GM21381 (cell line): ENCODE results near the gene AGR2.
A peak's percentile ranks its signal among the peaks of the same experiment; 100 is the strongest.

ENCODE experiments used
- ATAC-seq: cut with Tn5 transposase; IDR thresholded peaks from one replicate; pipeline ENCODE4 v1.9.1; 2021; ENCODE audit warnings: mild to moderate bottlenecking, moderate library complexity; ENCODE audit not compliant: unreplicated experiment

Gene AGR2

DNA sequence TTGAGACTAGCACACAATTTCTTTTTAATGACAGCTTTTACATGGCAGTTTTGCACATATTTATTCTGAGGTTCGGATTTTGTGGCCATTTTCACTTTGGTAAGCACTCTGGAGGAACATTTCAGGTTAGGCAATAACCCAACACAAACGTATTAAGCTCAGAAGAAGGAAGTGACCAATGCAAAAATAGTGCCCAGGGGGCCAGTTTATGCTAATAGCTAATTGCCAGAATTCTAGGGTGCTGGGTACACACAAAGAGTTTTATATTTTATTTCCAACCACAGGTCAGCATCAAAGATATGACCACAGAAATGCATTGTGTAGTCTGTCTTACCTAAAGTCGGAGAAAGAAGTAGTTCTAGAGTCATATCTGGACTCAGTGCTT lies 8.4 kb upstream of the AGR2 start:
- ATAC-seq: no peak

DNA sequence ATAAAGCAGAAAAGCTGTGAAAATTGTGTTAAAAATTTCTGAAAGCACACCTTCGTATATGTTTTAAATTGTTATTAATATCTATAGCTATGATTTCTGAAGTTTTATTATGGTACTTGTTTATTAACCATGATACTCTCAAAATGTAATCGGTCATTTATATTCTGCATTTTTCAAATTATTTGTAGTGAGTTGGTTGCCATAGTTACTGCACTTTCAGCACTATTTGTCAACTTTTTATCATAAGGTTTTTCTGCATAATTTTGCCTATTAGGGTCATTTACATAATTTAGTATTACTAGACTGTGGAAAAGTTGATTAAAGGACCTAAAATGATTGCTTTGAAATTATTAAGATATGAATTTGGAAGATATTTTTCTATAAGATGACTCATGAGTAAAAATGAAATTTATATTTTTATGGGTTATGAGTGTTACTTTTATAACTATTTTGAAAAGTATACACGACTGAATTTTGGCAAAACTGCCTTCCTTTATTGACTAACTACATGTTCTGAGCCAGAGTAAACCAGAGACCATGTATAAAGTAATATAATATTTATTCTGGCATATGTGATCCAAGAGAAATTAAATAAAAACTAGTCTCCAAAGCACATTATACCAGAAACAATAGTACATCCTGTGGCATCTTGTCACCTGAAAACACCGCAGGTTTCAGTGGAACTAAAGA lies 7.9 kb upstream of the AGR2 start:
- no peak for ATAC-seq

GRCh38 chr7:16811551-16811950 lies 6.8 kb upstream of the AGR2 start:
- no peak for ATAC-seq

DNA sequence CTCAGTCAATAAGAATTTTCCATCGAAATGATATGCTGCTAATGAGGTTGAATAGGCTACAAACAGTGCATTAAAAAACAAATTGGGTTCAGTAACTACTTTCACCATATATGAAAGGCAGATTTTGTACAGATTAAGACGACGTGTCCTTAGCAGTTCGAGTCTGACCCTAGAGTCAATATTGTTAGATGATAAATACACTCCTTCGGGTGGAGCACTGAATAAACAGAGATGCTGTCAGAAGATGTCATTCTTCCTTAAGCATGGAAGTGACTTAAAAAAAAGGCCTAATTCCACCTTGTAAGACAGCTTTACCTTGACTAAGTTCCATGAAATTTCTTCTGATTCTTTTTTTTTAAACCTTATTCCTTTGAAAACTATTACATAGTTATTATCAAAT lies 5.8 kb upstream of the AGR2 start:
- no peak for ATAC-seq

DNA sequence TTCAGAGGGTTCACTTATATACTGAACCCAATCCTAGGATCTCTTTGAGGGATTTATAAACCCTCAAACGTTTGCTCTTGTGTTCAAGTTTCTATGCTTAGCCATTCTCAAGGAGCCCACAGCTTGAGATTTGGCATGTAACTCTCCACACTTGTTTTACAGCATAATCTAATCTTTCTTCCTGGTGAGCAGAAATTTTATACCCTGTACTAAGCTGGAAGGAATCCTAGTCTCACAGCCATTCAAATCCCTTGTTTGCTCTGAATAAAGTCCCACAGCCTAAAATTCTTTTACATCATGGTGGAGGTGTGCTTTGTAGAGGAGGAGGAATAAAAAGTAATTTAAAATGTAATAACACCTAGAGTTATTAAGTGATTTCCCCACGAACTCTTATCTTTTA lies 5.3 kb upstream of the AGR2 start:
- no peak for ATAC-seq

DNA sequence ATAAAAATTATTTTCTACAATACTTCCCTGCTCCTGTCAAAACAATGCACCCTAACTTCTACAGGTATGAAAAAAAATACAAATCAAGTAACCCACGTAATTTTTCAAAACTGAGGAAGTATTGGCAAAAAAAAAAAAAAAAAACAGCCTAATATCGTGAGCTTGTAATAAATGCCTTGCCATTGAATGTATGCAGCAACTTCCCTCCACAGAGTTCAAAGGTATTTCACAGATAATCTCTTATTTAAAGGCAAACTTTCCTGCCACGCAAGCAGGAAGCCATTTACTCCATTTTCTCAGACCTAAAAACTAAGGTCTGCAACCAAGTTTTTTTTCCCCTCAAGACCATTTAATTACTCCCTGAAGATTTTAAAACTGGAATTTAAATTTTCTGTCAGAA lies 642 bp upstream of the AGR2 start:
- no peak for ATAC-seq

DNA sequence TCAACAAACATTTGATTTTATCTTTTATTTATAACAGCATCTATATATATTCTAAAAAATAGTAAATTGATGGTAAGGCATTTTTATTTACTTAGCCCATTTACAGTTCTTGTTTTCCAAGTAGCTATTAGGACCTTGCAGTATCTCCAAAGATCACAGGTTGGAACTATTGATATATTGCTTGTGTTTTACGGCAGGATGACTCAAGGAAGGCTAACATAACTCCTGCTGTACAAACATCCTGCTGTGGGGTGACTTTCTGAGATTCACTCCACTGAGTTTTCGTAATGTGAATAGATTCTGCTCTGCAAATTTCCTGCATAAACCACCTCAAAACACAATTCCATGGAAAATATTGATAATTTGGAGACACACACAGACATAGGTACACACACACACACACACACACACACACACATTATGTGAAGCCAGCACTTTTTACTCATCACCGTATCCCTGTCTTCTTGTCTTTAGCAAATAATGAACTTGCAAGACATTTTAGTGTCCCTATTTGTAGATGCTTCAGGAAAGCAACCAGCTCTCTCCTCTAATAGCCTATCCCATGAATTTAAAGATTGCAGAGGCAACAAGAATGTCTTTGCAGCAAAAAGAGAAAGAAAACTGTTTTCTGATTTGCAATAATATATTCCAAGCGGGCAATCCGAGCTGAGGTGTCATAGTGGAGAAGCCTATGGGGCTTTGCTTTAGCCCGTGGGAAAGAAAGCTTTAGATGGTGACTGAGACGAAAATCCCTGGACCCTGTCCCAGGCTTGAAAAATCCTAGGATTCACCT lies 722 bp downstream of the AGR2 start:
- no peak for ATAC-seq

DNA sequence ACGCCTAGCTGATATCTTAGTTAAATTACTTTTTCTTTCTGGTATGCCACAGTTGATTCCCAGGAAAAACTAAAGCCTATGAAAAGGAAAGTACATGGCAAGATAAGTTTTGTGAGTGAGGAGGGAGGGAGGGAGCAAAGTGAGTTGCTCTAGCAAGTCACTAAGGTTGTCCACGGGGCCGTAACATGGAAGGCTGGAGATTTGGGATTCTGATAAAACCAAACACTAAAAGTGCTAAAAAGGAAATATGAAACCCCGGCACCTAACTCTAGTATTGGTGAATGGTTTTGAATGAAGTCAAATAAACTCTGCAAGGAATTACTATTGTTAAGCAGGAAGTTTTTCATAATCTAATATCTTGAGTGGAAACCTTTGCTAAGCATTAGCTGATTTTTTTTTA lies 1.7 kb downstream of the AGR2 start:
- ATAC-seq: no peak

DNA sequence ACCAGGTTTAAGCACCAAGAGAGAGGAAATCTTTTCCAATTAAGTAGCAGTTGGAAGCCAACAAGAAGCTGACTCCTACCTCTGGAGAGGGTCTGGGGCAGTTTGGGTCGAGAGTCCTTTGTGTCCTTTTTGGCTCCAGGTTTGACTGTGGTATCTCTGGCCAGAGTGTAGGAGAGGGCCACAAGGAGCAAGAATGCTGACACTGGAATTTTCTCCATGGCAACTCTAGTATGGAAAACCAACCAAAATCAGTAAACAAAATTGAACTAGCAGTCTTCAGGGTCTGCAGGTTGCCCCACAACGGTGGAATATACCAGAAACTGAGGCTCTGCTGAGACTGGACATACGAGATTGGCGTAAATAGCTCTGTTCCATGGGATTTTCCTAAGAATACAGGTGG lies 3.2 kb downstream of the AGR2 start:
- ATAC-seq: no peak

DNA sequence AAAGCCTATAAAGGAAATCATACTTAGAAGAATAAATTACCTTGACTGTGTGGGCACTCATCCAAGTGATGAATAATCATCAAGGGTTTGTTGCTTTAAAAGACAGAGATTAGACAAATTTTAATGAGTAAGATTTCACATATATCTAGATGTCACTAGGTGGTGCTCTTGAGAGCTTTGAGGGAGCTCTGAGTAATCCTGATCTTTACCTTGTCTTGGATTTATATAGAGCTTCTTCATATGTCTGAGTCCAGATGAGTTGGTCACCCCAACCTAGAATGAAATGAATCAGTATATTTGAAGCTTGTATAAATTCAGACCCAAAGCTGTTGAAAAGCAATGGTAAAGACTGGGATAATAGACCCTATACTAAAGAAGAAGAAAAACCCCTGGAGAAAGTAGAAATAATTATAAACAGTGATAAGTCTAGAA lies 3.7 kb downstream of the AGR2 start:
- ATAC-seq: peak; percentile 54

- ATAC-seq: no peak
Measured at GRCh38 chr7:16795624-16796023, 9.2 kb downstream of the AGR2 start.

GRCh38 chr7:16794986-16795385 lies 9.8 kb downstream of the AGR2 start:
- no peak for ATAC-seq

DNA sequence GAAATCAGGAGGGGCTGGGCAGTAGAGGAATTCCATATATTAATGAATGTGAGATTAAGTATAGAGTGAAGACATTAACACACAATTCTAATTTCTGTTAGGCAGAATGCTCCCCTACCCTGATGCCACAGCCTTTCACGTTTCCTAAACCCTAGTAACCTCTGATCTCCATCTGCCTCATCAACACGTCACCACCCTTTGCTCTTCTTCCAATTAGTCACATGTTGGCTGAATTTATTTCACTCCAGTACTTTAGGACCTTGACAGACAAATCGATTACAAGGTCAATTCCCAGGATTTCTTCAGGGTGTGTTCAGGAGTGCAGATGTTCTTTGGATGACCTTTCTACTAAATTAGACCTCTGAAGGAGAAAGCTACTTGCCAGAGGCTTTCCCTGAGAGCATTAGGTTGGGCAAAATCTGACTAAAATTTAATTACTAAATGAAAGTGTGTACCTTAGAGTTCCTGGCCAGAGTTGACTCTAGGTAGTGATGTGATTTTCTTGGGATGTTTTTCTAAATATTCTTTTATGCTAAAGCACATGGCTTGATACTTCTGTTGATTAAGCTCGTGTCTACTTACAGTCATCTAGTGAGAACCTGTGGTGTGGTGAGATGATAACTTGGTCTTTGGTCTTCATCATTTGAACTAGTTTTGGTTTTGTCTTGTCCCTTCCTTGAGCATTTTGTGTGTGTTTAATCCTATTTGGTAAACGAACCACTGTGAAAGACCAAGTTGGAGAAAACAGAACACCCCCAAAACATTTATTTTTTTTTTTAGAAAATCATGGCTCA lies 12.7 kb downstream of the AGR2 start:
- ATAC-seq: no peak

DNA sequence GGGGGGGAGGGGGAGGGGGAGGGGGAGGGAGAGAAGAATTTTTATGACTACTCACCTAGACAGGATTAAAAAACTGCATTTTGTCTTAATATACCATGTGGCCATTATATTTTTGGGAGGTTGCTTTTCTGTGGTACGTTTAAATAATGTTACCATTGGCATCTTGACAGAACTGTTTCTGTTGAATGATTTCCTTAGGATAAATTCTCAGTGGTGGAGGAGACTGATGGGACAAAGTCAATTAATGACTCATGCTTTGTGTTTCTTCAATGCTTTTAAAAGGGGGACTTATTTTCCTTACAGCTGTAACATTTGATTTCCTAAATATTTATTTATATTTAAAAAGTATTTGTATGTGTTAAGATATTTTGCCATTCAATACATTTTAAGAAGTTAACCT lies 13.7 kb downstream of the AGR2 start:
- ATAC-seq: no peak

DNA sequence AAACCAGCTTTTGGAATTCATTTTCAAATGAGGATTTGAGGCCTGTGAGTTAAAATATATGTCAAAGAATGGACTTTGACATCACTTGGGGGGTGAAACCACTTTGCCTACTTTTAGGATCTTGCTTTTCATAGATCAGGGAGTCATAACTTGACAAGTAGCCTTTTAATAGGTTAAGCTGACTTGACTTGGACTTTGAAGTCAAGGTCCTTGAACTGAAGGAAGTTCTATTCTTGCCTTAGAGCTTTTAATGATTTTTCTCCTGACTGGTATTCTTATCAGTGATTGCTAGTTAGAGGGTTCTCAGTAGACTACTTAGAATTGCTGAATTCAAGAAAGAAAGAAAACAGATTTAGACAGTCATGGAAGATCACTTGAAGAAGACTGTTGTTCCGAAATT lies 17.7 kb downstream of the AGR2 start:
- ATAC-seq: no peak

DNA sequence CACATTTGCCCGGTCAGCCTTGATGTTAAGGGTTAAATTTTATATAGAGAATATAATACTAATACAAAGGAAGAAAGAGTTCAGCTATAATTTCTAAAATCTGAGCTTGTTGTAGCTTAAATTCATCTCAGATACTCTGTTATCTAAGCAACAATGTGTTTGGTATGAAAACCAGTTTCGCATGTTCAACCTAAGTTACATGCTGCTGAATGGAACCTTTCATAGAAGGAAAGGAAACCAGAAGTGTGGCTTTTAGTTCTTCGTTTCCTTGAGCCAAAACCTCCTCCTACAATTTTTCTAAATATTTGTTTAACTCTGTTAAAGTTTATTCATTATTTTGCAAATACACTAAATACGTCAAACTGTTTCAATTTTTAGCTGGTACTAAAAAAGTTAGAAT lies 18.5 kb downstream of the AGR2 start:
- ATAC-seq: no peak

GRCh38 chr7:16785846-16786245 lies 19.0 kb downstream of the AGR2 start:
- no peak for ATAC-seq

GRCh38 chr7:16785321-16785720 lies 19.5 kb downstream of the AGR2 start:
- no peak for ATAC-seq

DNA sequence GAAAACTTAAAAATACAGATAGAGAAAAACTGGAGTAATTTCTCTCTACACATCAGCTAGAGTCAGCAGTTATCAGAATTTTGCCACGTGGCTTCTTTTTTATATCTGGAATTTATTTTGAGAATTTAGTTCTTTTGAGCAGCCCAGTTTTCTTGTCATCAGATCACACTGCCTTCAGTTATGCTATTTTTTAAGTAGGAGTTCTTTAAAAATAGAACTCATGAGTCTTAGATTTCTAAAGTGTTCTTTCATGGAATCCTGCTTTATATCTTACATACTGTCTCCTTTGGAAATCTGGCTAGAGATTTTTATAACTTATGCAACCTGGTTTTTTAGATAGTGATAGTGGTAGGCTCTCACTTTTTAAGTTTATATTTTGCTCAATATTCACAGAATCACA lies 24.2 kb downstream of the AGR2 start:
- no peak for ATAC-seq

- no peak for ATAC-seq
Measured at GRCh38 chr7:16779051-16779450, 25.7 kb downstream of the AGR2 start.

DNA sequence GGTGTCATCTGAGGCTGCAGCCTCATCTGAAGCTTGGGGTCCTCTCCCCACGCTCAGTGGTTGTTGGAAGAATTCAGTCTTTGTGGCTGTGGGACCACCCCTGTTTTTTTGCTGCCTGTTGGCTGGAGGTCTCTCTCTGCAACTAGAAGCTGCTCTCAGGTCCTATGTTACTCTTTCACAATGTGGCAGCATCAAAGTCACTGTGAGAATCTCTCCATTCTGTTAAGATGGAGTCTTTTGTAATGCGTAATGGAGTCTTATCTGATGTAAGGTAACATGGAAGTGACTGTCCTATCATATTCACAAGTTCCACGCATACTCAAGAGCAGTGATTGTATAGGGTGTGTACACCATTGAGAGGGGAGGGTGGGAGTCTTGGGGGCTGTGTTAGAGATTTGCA lies 26.3 kb downstream of the AGR2 start:
- no peak for ATAC-seq

DNA sequence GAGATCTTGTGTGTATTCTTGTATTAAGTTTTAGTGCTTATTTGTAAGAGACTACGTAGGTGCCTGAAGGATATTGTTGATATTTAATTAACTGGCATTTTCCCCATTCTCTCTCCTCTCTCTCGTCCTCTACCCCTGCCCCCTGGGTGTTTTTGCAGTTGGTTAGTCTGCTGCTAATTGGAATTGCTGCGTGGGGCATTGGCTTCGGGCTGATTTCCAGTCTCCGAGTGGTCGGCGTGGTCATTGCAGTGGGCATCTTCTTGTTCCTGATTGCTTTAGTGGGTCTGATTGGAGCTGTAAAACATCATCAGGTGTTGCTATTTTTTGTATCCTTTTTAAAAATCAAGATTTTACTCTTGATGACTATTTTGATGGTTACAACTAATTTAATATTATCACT lies 28.7 kb downstream of the AGR2 start:
- no peak for ATAC-seq
